Measurements from ENCODE around the gene ISOC2. TPM values are rescaled to one million over a fixed set of nuclear protein-coding genes. Genes with fewer than 3 reads are reported as not detected.
"Not testable (repeated sequence)": the region's sequence is repeated elsewhere in the genome, so short reads cannot be mapped to it uniquely, and the experiment has no call there.

The ISOC2 gene
- total RNA-seq, 1 donor from 2014 or later = 58.8 TPM

DNA sequence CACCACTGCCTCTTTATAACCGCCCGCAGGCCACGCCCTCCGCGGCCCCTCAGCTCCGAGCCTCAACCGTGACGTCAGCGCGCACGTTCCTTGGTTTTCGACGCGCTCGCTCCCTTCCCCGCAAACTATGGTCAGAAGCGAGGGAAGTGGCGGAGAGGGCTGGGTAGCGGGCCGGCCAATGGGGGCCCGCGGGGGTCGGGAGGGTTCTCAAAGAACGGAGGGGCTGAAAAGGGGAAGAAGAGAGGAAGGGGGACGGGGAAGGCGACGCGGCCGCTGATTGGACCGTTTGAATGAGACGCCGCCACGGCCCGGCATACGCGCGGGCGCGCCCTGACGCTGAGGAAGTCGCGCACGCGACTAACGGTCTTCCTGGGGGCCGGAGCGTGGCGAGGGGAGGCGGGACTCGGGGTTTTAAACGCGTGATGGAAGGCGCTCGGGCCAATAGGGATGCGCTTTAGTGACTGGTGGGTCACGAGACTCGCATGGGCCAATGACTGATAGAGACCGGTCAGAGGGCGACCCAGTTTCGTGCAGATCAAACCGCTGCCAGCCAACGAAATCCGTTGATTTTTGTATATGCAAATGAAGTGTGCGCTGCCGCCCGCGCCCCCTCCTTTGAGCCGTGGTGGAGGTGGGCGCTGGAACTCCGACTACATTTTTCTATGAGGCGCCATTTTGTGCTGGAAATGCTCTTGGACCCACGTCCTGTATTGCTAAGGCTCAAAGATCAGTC is 53.5 kb downstream of the ISOC2 start:
- Mint-ChIP-seq H3K9me3 (ENCODE audit: unreplicated experiment) (peaks cover 14% of the 10 kb centered on the region), H3K4me1 (ENCODE audit: low read depth, unreplicated experiment) (peaks cover 15% of the 10 kb centered on the region), H3K4me3 (ENCODE audit: unreplicated experiment) (peak overlapping the region; percentile 87), H3K27ac (ENCODE audit: unreplicated experiment) (peak overlapping the region; percentile 96), H3K36me3 (ENCODE audit: low read depth, unreplicated experiment) (peaks cover 21% of the 10 kb centered on the region), H3K27me3 (ENCODE audit: low read depth, unreplicated experiment) (peaks cover 10% of the 10 kb centered on the region)
- peak overlapping the region; percentile 99 for H3K27ac ChIP-seq (ENCODE audit: low read depth, low read length)
- H3K27me3 ChIP-seq (ENCODE audit: insufficient read depth, low read length) = no peaks in the 10 kb centered on the region
- peak; percentile 54 for FAIRE-seq
- peak overlapping the region; percentile 94 for H3K4me2 ChIP-seq (ENCODE audit: low read length)
- H3K9ac ChIP-seq (ENCODE audit: low read length) = peak overlapping the region; percentile 95
- H3K9me3 ChIP-seq (ENCODE audit: insufficient read depth, low read depth, low read length) = no peaks in the 10 kb centered on the region
- TF ChIP-seq, protein P1, sequence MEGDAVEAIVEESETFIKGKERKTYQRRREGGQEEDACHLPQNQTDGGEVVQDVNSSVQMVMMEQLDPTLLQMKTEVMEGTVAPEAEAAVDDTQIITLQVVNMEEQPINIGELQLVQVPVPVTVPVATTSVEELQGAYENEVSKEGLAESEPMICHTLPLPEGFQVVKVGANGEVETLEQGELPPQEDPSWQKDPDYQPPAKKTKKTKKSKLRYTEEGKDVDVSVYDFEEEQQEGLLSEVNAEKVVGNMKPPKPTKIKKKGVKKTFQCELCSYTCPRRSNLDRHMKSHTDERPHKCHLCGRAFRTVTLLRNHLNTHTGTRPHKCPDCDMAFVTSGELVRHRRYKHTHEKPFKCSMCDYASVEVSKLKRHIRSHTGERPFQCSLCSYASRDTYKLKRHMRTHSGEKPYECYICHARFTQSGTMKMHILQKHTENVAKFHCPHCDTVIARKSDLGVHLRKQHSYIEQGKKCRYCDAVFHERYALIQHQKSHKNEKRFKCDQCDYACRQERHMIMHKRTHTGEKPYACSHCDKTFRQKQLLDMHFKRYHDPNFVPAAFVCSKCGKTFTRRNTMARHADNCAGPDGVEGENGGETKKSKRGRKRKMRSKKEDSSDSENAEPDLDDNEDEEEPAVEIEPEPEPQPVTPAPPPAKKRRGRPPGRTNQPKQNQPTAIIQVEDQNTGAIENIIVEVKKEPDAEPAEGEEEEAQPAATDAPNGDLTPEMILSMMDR (IDR thresholded peaks at IDR 0.05; ENCODE audit: insufficient read depth, low read depth, low read length) = no peak
- TF ChIP-seq EZH2 (IDR thresholded peaks at IDR 0.05; ENCODE audit: insufficient read depth, low read length) = no peak
- peak; percentile 99 for DNase-seq (ENCODE audit: low read depth)
- peak overlapping the region; percentile 91 for H2AFZ ChIP-seq (ENCODE audit: low read depth, low read length)
- H4K20me1 ChIP-seq (ENCODE audit: insufficient read depth, low read length) = peaks cover 39% of the 10 kb centered on the region
- H3K36me3 ChIP-seq (ENCODE audit: insufficient read depth, low read length) = peaks cover 19% of the 10 kb centered on the region
- H3K4me3 ChIP-seq (ENCODE audit: insufficient read depth, low read depth, low read length) = peak overlapping the region; percentile 81
- H3K4me1 ChIP-seq (ENCODE audit: insufficient read depth, low read length) = peaks cover 20% of the 10 kb centered on the region
- peaks cover 41% of the 10 kb centered on the region for H3K79me2 ChIP-seq (ENCODE audit: insufficient read depth, low read length)

DNA sequence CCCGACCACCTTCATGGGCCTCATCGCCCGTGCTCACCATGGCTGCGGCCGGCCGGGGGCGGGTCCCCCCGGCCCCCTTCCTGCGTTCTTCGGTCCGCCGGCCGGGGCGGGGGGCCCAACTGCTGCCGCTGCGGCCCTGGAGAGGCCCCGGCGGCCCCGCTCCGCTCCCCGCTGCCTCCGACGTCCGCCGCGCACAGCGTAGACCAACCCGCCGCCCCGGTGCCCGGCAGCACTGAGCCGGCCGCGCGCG is 54.0 kb downstream of the ISOC2 start, which contains the start of gene UBE2S:
Gene UBE2S (minus strand): TSS at position 239 of the 250 bp plus-strand sequence. CDS start 199 bp downstream, at position 40.
- Histone ChIP-seq H3K4me2 (ENCODE audit: low read length) (peak within 1 kb of the TSS; percentile 94), H3K79me2 (ENCODE audit: insufficient read depth, low read length) (peaks cover 46% of the 10 kb centered on the region), H3K27ac (ENCODE audit: low read depth, low read length) (peak within 1 kb of the TSS; percentile 99), H3K4me3 (ENCODE audit: insufficient read depth, low read depth, low read length) (peak within 1 kb of the TSS; percentile 81), H3K9ac (ENCODE audit: low read length) (peak within 1 kb of the TSS; percentile 95), H2AFZ (ENCODE audit: low read depth, low read length) (peak within 1 kb of the TSS; percentile 91), H3K4me1 (ENCODE audit: insufficient read depth, low read length) (peaks cover 20% of the 10 kb centered on the region), H4K20me1 (ENCODE audit: insufficient read depth, low read length) (peaks cover 43% of the 10 kb centered on the region), H3K36me3 (ENCODE audit: insufficient read depth, low read length) (peaks cover 23% of the 10 kb centered on the region)
- peaks cover 21% of the 10 kb centered on the region for H3K36me3 Mint-ChIP-seq (ENCODE audit: low read depth, unreplicated experiment)
- H3K27me3 ChIP-seq (ENCODE audit: insufficient read depth, low read length); H3K27me3 Mint-ChIP-seq (ENCODE audit: low read depth, unreplicated experiment); H3K9me3 ChIP-seq (ENCODE audit: insufficient read depth, low read depth, low read length); DNase-seq (ENCODE audit: low read depth); FAIRE-seq: not testable (repeated sequence)
- H3K4me3 Mint-ChIP-seq (ENCODE audit: unreplicated experiment) = peak within 1 kb of the TSS; percentile 87
- peaks cover 14% of the 10 kb centered on the region for H3K9me3 Mint-ChIP-seq (ENCODE audit: unreplicated experiment)
- H3K27ac Mint-ChIP-seq (ENCODE audit: unreplicated experiment) = peak within 1 kb of the TSS; percentile 96
- H3K4me1 Mint-ChIP-seq (ENCODE audit: low read depth, unreplicated experiment) = peaks cover 15% of the 10 kb centered on the region

DNA sequence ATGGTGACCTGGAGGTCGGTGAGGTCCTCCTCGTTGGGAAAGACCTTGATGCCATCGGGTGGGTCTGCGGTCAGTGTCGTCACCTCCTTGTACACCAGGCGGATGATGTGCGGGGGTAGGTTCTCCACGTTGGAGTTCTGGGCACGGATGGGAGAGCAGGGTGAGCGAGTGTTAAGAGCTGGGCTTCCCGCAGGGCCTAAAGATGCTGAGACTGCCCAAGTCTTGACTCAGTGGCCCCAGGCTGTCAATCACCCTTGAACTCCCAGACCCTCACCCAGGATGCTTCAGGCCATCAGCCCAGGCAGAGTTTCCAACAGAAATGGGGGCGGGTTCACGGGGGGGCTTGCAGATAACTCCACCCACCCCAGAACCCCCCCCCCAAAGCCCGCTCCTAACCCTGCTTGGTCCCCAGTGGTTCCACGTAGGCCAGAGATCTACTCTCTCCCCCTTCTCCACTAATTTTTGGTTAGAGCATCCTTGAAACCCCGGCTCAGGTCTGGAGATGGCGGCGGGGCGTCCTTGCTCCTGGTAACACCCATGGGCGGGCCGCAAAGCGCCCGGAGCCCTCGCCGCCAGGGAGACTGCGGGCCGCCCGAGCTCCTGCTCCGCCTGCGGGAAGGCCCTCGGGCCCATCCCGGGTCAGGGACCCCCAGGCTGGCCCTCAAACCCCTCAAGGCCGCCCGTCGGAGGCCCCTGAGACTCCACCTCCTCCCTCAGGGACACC is 54.5 kb downstream of the ISOC2 start:
- Histone ChIP-seq H3K4me2 (ENCODE audit: low read length) (peak overlapping the region; percentile 94), H3K9me3 (ENCODE audit: insufficient read depth, low read depth, low read length) (no peaks in the 10 kb centered on the region), H4K20me1 (ENCODE audit: insufficient read depth, low read length) (peaks cover 48% of the 10 kb centered on the region), H3K4me3 (ENCODE audit: insufficient read depth, low read depth, low read length) (peak overlapping the region; percentile 81), H3K27me3 (ENCODE audit: insufficient read depth, low read length) (no peaks in the 10 kb centered on the region), H3K4me1 (ENCODE audit: insufficient read depth, low read length) (peaks cover 20% of the 10 kb centered on the region), H3K27ac (ENCODE audit: low read depth, low read length) (peak overlapping the region; percentile 99), H3K36me3 (ENCODE audit: insufficient read depth, low read length) (peaks cover 28% of the 10 kb centered on the region), H3K79me2 (ENCODE audit: insufficient read depth, low read length) (peaks cover 51% of the 10 kb centered on the region), H3K9ac (ENCODE audit: low read length) (peak overlapping the region; percentile 95), H2AFZ (ENCODE audit: low read depth, low read length) (no peak overlapping the region)
- Mint-ChIP-seq H3K4me1 (ENCODE audit: low read depth, unreplicated experiment) (peaks cover 15% of the 10 kb centered on the region), H3K27me3 (ENCODE audit: low read depth, unreplicated experiment) (peaks cover 10% of the 10 kb centered on the region), H3K27ac (ENCODE audit: unreplicated experiment) (peak overlapping the region; percentile 62), H3K36me3 (ENCODE audit: low read depth, unreplicated experiment) (peaks cover 25% of the 10 kb centered on the region), H3K9me3 (ENCODE audit: unreplicated experiment) (peaks cover 14% of the 10 kb centered on the region), H3K4me3 (ENCODE audit: unreplicated experiment) (peak overlapping the region; percentile 84)
- TF ChIP-seq, protein P1 (IDR thresholded peaks at IDR 0.05; ENCODE audit: insufficient read depth, low read depth, low read length) = no peak
- TF ChIP-seq EZH2 (IDR thresholded peaks at IDR 0.05; ENCODE audit: insufficient read depth, low read length) = no peak
- DNase-seq (ENCODE audit: low read depth) = no peak
- FAIRE-seq = no peak

Measured in astrocyte (in vitro differentiated cells and primary cell).